H9 (cell line): Measurements from ENCODE around the gene KRT40. TPM values are rescaled to one million over a fixed set of nuclear protein-coding genes. Genes with fewer than 3 reads are reported as not detected.

Experiments
- DNase-seq: peaks from one replicate; pipeline ENCODE4 v3.0.0-alpha.2; 2017
- H2AFZ ChIP-seq: one replicate; pipeline ENCODE4 v1.6.1; 2013; ENCODE audit warnings: mild to moderate bottlenecking, low read length, control low read depth, moderate library complexity
- H2AK5ac ChIP-seq: 2 replicates; pipeline ENCODE4 v1.6.1; 2013; ENCODE audit warnings: low read length, control low read depth, mixed read lengths; ENCODE audit not compliant: insufficient read length
- H2BK120ac ChIP-seq: one replicate; pipeline ENCODE4 v1.6.1; 2013; ENCODE audit warnings: low read depth, mild to moderate bottlenecking, low read length, control low read depth, inconsistent platforms; ENCODE audit not compliant: poor library complexity, severe bottlenecking
- H2BK12ac ChIP-seq: 2 replicates; pipeline ENCODE4 v1.6.1; 2013; ENCODE audit warnings: low read length, control low read depth, mixed read lengths, low read depth; ENCODE audit not compliant: insufficient read length
- H2BK15ac ChIP-seq: 2 replicates; pipeline ENCODE4 v1.6.1; 2013; ENCODE audit warnings: low read depth, low read length, control low read depth
- H2BK20ac ChIP-seq: one replicate; pipeline ENCODE4 v1.6.1; 2013; ENCODE audit warnings: low read depth, mild to moderate bottlenecking, low read length, control low read depth, inconsistent platforms; ENCODE audit not compliant: poor library complexity, severe bottlenecking
- H2BK5ac ChIP-seq: 2 replicates; pipeline ENCODE4 v1.6.1; 2013; ENCODE audit warnings: low read length, control low read depth, mixed read lengths; ENCODE audit not compliant: insufficient read length
- H3K14ac ChIP-seq: 2 replicates; pipeline ENCODE4 v1.6.1; 2013; ENCODE audit warnings: low read length, control low read depth; ENCODE audit not compliant: insufficient read depth
- H3K18ac ChIP-seq: 2 replicates; pipeline ENCODE4 v1.6.1; 2013; ENCODE audit warnings: low read depth, mild to moderate bottlenecking, mixed read lengths, low read length, control low read depth; ENCODE audit not compliant: insufficient read length
- H3K23ac ChIP-seq: 2 replicates; pipeline ENCODE4 v1.6.1; 2013; ENCODE audit warnings: low read length, control low read depth, mixed read lengths, low read depth; ENCODE audit not compliant: insufficient read length
- H3K23me2 ChIP-seq: 2 replicates; pipeline ENCODE4 v1.6.1; 2013; ENCODE audit warnings: low read depth, mild to moderate bottlenecking, mixed read lengths, low read length, control low read depth; ENCODE audit not compliant: insufficient read length, poor library complexity, severe bottlenecking
- H3K27ac ChIP-seq: 2 replicates; pipeline ENCODE4 v1.5.1; 2013; ENCODE audit warnings: low read length, control low read depth, mixed read lengths, low read depth; ENCODE audit not compliant: insufficient read length
- H3K27me3 ChIP-seq: 2 replicates; pipeline ENCODE4 v1.6.1; 2013; ENCODE audit warnings: low read length, control low read depth, inconsistent platforms; ENCODE audit not compliant: insufficient read depth
- H3K4ac ChIP-seq: 2 replicates; pipeline ENCODE4 v1.6.1; 2013; ENCODE audit warnings: low read depth, mild to moderate bottlenecking, control low read depth, inconsistent platforms, low read length, moderate library complexity
- H3K4me1 ChIP-seq: 2 replicates; pipeline ENCODE4 v1.6.1; 2013; ENCODE audit warnings: low read length, control low read depth, inconsistent platforms; ENCODE audit not compliant: insufficient read depth
- H3K4me2 ChIP-seq: 2 replicates; pipeline ENCODE4 v1.6.1; 2013; ENCODE audit warnings: low read length, control low read depth, mixed read lengths; ENCODE audit not compliant: insufficient read length, insufficient read depth
- H3K56ac ChIP-seq: 2 replicates; pipeline ENCODE4 v1.6.1; 2013; ENCODE audit warnings: low read depth, mild to moderate bottlenecking, mixed read lengths, low read length, control low read depth; ENCODE audit not compliant: insufficient read length
- H3K79me1 ChIP-seq: 2 replicates; pipeline ENCODE4 v1.6.1; 2013; ENCODE audit warnings: low read depth, mild to moderate bottlenecking, moderate library complexity, low read length, control low read depth, inconsistent platforms; ENCODE audit not compliant: insufficient read depth, poor library complexity, severe bottlenecking
- H3K79me2 ChIP-seq: 2 replicates; pipeline ENCODE4 v1.6.1; 2013; ENCODE audit warnings: low read length, control low read depth, inconsistent platforms; ENCODE audit not compliant: insufficient read depth
- H3K9ac ChIP-seq: 2 replicates; pipeline ENCODE4 v1.6.1; 2013; ENCODE audit warnings: low read length, control low read depth, mixed read lengths; ENCODE audit not compliant: insufficient read length; ENCODE audit errors: extremely low read depth
- H3K9me3 ChIP-seq: one replicate; pipeline ENCODE4 v1.6.1; 2013; ENCODE audit warnings: low read depth, low read length, inconsistent platforms; ENCODE audit not compliant: control insufficient read depth
- H3T11ph ChIP-seq: one replicate; pipeline ENCODE4 v1.6.1; 2013; ENCODE audit warnings: mild to moderate bottlenecking, low read length, control low read depth, inconsistent platforms
- H4K20me1 ChIP-seq: one replicate; pipeline ENCODE4 v1.6.1; 2013; ENCODE audit not compliant: control insufficient read depth, insufficient read length, insufficient read depth
- H4K5ac ChIP-seq: 2 replicates; pipeline ENCODE4 v1.6.1; 2013; ENCODE audit warnings: low read depth, mild to moderate bottlenecking, mixed read lengths, low read length, control low read depth; ENCODE audit not compliant: insufficient read length
- H4K8ac ChIP-seq: replicated peaks from 2 replicates; pipeline ENCODE4 v1.6.1; 2013; ENCODE audit warnings: low read length, control low read depth, mixed read lengths, low read depth; ENCODE audit not compliant: insufficient read length
- H4K91ac ChIP-seq: 2 replicates; pipeline ENCODE4 v1.6.1; 2013; ENCODE audit warnings: low read depth, mild to moderate bottlenecking, moderate library complexity, mixed read lengths, low read length, control low read depth; ENCODE audit not compliant: insufficient read length
- H3K27ac Mint-ChIP-seq, 3 experiments: 2 replicates in 2 of 3; 3 replicates in 1 of 3; pipeline ENCODE4 v1.8.0; 2020 to 2021; ENCODE audit warnings: mixed read lengths in 3 of 3, mild to moderate bottlenecking in 1 of 3, moderate library complexity in 1 of 3
- H3K27me3 Mint-ChIP-seq: 2 replicates; pipeline ENCODE4 v1.8.0; 2021; ENCODE audit warnings: low read depth, mild to moderate bottlenecking, moderate library complexity, mixed read lengths
- H3K36me3 Mint-ChIP-seq, 3 experiments: 2 replicates in 2 of 3; 3 replicates in 1 of 3; pipeline ENCODE4 v1.8.0; 2020 to 2021; ENCODE audit warnings: low read depth in 3 of 3, mixed read lengths in 3 of 3; ENCODE audit not compliant: insufficient read depth in 1 of 3
- H3K4me1 Mint-ChIP-seq, 2 experiments: 2 replicates each; pipeline ENCODE4 v1.8.0; 2020; ENCODE audit warnings: mixed read lengths in 2 of 2
- H3K4me3 Mint-ChIP-seq, 2 experiments: 2 replicates in 1 of 2; 3 replicates in 1 of 2; pipeline ENCODE4 v1.8.0; 2020 to 2021; ENCODE audit warnings: mild to moderate bottlenecking in 2 of 2, mixed read lengths in 2 of 2, moderate library complexity in 1 of 2
- H3K9me3 Mint-ChIP-seq, 2 experiments: 2 replicates in 1 of 2; 3 replicates in 1 of 2; pipeline ENCODE4 v1.8.0; 2020; ENCODE audit warnings: mild to moderate bottlenecking in 2 of 2, mixed read lengths in 2 of 2, moderate library complexity in 1 of 2
- total RNA-seq: library from RNA; stranded (reverse); gene quantifications from 2 replicates; pipeline ENCODE4 v1.2.1, GENCODE V29; 2021
- TF ChIP-seq, protein P1 (sequence below): fragments of 200-600 bp; sonication (generic); conservative IDR thresholded peaks from 3 replicates; pipeline ENCODE4 v1.8.0; 2021; ENCODE audit warnings: antibody characterized with exemption, mild to moderate bottlenecking

KRT40 gene
- total RNA-seq, 1 experiment from 2014 or later = not detected

- H2BK12ac ChIP-seq = no peak overlapping the region
- H2BK120ac ChIP-seq = no peak overlapping the region
- no peak overlapping the region for H3K4me3 Mint-ChIP-seq
- no peak overlapping the region for H3K9ac ChIP-seq
- no peak overlapping the region for H3K27ac Mint-ChIP-seq
- no peak overlapping the region for H3K23ac ChIP-seq
- TF ChIP-seq, protein P1, sequence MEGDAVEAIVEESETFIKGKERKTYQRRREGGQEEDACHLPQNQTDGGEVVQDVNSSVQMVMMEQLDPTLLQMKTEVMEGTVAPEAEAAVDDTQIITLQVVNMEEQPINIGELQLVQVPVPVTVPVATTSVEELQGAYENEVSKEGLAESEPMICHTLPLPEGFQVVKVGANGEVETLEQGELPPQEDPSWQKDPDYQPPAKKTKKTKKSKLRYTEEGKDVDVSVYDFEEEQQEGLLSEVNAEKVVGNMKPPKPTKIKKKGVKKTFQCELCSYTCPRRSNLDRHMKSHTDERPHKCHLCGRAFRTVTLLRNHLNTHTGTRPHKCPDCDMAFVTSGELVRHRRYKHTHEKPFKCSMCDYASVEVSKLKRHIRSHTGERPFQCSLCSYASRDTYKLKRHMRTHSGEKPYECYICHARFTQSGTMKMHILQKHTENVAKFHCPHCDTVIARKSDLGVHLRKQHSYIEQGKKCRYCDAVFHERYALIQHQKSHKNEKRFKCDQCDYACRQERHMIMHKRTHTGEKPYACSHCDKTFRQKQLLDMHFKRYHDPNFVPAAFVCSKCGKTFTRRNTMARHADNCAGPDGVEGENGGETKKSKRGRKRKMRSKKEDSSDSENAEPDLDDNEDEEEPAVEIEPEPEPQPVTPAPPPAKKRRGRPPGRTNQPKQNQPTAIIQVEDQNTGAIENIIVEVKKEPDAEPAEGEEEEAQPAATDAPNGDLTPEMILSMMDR = no peak
- H3K4me1 ChIP-seq = no peaks in the 10 kb centered on the region
- H3K23me2 ChIP-seq = no peaks in the 10 kb centered on the region
- H3K56ac ChIP-seq = no peak overlapping the region
- DNase-seq = no peak
- H3K9me3 Mint-ChIP-seq = peaks cover 0 to 3% of the 10 kb centered on the region in 2 experiments; a peak in 1 of 5 replicates
- H3K27ac ChIP-seq = no peak overlapping the region
- no peak overlapping the region for H3T11ph ChIP-seq
- H4K5ac ChIP-seq = no peak overlapping the region
- no peaks in the 10 kb centered on the region for H3K79me1 ChIP-seq
- no peak overlapping the region for H3K14ac ChIP-seq
- H3K36me3 Mint-ChIP-seq = no peaks in the 10 kb centered on the region
- H4K20me1 ChIP-seq = no peaks in the 10 kb centered on the region
- H2BK5ac ChIP-seq = no peak overlapping the region
- H3K4me2 ChIP-seq = no peak overlapping the region
- no peak overlapping the region for H4K91ac ChIP-seq
- H2AFZ ChIP-seq = no peak overlapping the region
- peaks cover 0 to 2% of the 10 kb centered on the region in 2 experiments; a peak in 1 of 4 replicates for H3K4me1 Mint-ChIP-seq
- 0 out of 2 replicates have a peak, but pooled peaks cover 2% of the 10 kb centered on the region for H3K27me3 Mint-ChIP-seq
- no peak overlapping the region for H2BK20ac ChIP-seq
- H3K79me2 ChIP-seq = no peaks in the 10 kb centered on the region
- no peaks in the 10 kb centered on the region for H3K27me3 ChIP-seq
- no peak overlapping the region for H2BK15ac ChIP-seq
- H2AK5ac ChIP-seq = no peak overlapping the region
- H3K18ac ChIP-seq = no peak overlapping the region
- H3K9me3 ChIP-seq = no peaks in the 10 kb centered on the region
- no peak overlapping the region for H4K8ac ChIP-seq
- no peak overlapping the region for H3K4ac ChIP-seq
These were observed 36.2 kb upstream of the KRT40 start for GRCh38 chr17:41020336-41020735.
